ENCODE results near the gene CD68.
"Not testable (repeated sequence)": the region's sequence is repeated elsewhere in the genome, so short reads cannot be mapped to it uniquely, and the experiment has no call there.

Gene CD68

DNA sequence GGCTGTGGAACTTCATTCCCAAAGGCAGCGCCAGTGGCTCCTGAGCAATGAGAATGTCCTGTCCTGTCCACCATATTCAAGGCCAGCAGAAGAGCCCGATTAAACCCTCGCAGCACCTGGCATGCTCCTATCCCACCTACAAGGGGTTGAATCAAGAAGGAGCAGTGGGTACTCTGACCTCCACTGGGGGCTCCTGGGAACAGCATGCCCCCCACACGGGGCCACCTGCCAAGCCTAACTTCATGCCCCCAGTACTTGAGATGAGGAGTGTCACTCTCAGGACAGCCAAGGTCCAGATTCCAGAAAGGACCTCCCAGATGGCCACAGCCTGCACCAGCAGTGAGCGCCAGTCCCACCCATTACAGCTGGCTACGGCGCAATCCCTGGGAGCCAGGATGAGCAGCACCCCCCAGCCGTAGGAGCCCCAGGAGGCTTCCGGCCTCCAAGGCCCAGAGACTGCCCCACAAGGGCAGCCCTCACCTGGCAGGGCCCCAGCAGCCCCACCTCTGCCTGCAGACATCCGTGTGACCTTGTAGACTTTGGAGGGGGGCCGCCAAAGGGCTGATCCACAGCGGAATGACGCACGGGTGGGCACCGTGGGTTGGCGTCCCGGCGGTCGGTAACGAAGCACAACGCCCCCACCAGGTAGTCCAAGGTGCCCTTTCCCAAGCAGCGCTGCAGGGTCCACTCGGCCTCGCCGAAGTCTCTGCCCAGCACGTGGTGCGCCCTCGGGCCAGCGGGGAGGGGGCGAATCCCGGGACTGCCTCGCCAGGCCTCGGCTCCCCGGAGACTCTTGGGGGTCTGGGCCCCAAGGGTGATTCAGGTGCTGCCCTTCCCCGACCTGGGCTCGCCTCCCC lies 3.2 kb downstream of the CD68 start:
- DNase-seq = no peak

DNA sequence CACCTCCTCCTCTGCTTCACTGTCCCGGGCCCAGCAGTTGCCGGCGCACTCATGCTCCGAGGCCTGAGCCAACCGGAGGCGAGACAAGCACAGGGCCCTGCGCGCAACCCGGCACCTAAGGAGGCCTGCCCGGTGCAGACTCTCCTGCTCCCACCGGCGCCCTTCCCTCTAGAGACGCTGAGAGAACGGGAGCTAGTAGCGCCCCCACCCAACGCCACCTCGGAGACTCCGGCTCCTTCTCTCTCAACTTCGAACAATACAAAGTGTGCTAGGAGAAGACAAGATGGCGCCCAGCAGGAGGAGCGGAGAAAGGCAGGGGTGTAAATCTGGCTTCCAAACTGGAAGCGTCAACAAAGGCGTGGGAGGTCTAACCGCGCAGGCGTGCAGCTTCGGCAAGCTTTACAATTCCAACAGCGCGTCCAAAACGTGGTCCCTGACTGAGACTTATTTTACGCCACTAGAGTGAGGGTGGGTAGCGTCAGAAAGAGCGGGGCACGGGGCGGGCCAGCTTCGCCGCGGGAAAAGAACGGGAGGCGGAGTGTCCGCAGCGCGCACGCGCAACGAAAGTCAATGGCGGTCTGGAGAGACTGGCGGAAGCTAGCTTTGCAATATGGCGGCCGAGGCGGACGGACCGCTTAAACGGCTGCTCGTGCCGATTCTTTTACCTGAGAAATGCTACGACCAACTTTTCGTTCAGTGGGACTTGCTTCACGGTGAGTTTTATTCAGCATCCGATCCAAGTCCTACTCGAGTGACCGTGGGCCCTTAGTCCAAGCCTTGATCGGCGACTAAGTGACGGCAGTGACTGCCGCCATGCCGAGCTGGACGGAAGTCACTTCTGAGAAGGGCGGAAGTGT lies 4.0 kb downstream of the CD68 start, which contains the start of gene MPDU1:
MPDU1 (plus strand) TSS at position 600 of the 857 bp plus-strand sequence; CDS start at position 611, 11 bp downstream.
- DNase-seq = peak; percentile 98

DNA sequence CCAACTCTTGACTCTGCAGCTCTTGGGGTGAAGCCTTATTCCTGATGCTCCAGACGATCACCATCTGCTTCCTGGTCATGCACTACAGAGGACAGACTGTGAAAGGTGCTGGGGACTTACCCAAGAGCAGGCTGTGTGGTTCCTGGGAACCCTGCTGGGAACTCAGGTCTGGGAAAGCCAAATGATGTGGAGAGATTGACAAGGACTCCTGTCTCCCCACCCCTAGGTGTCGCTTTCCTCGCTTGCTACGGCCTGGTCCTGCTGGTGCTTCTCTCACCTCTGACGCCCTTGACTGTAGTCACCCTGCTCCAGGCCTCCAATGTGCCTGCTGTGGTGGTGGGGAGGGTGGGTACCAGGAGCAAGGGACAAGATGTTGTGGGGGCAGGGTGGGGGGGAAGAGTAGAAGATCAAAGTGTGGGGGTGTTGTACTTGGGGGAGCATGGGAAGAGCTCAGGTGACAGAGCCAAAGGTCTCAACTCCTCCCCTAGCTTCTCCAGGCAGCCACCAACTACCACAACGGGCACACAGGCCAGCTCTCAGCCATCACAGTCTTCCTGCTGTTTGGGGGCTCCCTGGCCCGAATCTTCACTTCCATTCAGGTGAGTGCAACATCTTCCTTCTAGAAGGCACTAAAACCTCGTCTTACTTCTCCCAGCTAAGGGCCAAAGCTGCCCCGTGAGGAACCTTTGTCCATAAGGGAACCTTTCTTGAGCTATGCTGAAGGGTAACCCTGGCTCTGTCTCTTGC lies 7.4 kb downstream of the CD68 start:
- DNase-seq = no peak

DNA sequence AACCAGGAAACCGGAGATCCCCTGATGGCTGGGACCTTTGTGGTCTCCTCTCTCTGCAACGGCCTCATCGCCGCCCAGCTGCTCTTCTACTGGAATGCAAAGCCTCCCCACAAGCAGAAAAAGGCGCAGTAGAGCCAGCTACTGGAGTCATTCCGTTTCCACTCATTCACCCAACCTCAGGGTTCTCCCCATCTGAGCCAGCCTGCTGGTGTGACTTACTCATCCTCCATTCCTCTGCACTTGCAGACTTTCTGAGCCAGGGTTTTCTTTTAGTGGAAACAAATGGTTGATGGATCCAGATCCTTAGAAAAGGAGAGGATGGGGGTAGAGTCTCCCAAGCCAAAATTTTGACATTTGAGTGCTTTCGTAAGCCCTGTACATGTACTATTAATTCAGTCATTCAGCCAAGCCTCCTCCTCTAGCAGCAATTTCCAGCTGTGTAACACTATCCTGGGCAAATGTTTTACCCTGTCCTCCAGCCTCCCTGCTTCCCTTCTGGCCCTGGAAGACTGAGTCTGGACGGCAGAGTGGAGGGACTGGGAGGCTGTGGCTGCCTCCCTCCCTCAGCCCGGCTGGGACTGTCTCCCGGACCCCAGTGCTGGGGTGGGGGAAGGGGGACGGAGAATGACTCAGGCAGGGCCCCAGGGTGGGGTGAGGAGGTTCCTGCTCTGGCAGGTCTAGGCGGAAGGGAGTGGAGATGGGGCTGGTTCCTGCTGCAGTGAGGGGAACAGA lies 8.1 kb downstream of the CD68 start:
- no peak for DNase-seq

DNA sequence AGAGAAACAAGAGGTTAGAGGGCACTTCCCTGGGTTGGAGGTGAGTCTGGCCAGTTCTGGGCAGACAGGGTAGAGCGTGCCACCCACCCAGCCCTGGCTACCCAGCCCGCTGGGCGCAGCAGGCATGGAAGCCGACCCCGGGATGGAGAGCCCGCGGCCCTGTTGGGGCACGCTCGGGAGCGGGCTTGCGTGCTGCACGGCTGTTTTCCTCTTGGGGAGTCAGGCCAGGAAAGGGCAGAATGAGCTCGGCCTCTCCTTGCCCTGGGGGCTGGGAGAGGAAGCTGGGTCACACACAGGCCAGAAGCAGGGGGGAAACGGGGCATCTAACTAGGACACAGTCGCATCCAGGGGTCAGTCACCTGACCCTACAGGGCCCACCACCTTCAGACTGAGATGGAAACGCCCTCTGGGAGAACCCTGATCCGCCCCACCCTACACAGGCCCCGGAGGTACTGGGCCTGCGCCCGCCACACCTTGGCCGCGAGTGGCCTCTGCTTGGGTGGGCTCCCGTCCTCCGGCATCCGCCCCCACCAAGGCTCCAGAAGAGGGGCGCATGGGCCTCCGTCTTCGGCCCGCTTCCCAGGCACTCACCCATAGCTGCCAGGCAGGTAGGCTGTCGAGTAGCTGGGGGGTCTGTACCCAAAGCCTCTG lies 9.2 kb downstream of the CD68 start:
- DNase-seq = no peak

DNA sequence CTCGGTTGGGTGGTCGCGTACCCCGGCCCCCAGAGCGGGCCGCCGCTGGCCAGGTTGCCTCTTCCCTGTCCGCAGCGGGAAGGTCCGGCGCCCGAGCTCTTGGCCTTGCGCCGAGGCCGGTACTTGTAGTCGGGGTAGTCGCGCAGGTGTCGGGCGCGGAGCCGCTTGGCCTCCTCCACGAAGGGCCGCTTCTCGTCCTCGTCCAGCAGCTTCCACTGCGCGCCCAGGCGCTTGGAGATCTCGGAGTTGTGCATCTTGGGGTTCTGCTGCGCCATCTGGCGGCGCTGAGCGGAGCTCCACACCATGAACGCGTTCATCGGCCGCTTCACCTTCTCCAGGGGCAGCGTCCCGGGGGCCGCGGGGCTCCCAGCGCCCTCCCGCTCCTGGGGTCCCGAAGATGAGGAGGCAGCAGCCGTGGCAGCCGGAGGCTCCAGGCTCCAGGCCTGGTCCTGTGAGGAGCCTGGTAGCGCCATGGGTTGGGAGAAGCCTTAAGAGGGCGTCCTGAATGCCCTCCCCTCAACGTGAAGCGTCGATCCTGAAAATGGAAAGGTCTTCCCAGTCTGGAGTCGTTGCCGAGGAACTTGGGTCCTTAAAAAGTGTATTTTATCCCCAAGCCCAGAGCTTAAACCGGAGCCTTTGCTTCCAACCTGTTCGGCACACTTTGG lies 9.9 kb downstream of the CD68 start:
- DNase-seq = peak; percentile 86

DNA sequence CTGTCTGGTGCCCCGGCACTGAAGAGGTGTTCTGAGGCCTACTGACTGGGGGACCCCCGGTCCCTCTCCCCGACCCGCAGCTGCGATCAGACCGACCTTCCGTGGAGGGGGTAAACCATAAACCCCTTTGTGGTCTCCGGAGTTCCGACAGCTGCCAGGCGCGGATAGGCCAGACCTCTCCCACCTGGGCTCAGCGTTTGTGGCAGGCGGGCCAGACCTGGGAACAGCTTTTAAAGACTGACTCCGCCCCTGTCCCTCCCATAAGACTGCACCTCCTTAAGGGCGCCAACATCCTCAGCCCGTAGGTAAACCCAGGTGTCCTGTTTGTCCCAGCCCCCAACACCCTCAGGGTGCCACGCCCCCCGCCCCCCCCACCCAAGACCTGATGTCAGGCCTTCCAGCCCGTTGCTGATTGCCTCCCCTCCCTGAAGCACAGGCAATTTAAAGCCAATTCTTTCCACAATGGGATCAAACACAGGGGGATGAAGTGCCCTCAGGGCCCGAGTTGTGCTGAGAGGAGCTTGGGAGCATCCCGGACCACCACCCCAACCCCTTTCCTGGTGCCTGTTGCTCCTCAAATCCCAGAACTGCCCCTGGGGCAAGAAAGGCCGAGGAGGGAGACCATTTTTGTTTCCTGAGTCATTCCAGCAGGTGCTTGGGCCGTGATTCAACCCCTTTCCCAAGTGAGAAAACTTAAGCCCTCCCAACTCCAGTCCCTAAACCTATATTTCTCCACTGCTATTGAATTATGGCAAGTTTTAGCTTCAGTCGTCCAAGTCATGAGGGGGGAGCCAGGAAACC lies 10.7 kb downstream of the CD68 start, which contains the start of gene SOX15:
SOX15 (minus strand) TSS at position 204 of the 801 bp plus-strand sequence. CDS start 418 bp downstream, outside the sequence.
- DNase-seq = no peak

DNA sequence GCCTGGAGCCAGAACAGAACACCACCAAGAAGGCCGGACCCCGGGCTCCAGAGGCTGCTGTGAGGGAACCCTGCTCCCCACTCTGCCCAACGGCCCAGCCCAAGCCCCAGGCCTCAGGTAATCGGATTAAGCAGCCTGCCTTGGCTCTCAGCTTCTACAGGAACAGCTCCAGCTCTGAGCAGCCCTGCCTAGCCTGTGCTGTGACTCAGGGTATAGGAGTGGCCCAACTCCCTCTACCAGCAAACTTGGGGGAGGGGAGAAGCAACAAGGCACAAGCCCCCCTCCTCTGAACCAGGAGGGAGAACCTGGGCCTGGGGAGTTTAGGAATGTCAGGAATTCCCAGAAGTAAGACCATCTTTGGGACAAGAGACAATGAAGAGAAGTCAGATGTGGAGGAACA lies 11.3 kb downstream of the CD68 start:
- DNase-seq = no peak

DNA sequence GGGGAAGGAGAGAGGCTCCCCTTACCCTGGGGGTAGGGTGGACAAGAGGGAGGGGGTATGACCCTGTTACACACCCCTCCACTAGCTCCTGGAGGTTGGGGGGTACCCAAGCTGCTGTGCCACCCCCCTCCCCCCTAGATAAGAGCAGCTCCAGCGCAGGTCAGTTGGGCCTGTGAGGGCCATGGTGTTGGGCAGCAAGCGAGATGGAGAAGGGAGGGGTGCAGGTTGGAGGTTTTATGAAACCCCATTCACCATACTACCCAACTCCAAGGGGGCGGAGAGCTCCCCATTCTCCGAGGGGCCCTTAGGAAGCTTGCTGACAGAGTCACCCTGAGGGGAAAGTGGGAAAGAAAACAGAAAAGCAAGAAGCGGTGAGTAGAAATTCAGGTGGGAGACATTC lies 12.2 kb downstream of the CD68 start:
- DNase-seq = no peak

DNA sequence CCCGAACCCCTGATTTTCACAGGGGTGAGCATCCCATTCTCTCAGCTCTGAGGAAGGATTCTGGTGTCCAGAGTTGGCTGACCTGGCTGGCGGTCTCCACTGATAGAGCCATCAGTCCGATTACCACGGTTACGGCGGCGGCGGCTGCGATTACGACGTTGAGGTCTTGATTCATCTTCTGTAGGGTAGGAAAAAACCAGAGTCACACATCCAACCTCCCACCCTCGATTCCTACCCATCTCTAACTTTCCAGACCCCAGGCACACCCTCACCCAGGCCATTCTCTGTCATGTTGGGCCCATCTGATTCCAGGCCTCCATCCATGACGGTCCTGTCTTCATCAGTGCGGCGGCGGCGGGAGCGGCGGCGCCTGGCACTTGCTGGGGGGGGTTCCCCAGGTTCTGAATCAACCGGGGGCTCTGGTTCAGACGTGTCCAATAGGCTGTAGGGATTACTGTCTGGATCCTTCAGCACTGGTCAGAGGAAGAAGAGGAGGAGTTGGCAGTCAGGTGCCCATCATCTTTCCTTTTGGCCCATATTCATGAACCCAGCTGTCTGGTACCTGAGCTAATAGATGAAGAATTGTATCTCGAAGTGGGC lies 13.1 kb downstream of the CD68 start:
- DNase-seq = no peak

DNA sequence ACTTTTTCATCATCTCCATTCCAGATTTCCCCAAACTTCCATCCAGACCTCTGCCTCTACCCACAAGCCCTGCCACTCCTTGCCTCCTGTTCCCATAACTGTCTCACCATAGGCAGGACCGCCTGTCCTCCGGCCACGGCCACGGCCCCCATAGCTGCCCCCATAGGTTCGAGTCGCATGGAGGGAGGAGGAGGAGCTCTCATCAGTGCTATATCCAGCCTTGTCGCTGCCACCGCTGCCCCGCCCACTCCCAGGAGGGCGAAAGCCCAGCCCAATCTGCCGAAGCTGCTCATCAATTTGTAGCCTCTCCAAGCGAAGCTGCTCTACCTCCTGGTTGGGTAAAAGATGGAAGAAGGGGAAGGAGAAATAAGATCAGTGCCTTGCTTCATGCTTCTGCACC lies 13.9 kb downstream of the CD68 start:
- DNase-seq = no peak

DNA sequence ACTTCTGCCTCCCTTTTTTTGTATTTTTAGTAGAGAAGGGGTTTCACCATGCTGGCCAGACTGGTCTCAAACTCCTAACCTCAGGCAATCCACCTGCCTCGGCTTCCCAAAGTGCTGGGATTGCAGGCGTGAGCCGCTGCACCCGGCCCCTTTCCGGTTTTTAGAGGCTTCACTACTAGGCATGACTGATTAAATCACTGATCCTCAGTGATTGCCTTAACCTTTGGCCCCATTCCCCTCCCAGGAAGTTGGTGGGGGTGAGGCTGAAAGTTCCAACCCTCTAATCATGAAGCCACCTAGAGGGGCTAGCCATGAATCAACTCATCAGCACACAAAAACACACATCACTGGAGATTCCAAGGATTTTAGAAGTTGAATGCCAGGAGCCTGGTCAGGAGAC lies 18.1 kb downstream of the CD68 start:
- not testable (repeated sequence) for DNase-seq

DNA sequence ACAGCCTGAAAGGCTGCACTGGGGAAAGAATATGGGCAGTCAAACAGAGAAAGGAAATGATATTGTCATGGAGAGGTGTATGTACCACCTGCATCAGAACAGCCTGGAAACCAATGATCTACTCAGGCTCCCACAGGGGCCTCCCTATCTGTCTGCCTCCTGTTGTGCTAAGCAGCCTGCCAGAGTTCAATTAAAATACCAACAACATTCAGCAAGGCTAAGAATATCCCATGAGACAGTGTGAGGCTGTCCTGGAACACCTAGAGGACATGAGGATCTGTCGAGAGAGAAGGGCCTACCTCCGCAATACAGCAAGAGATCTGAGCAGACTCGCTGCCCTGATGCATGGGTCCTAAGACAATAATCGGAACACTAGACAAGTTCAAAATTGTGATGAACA lies 26.8 kb downstream of the CD68 start:
- DNase-seq = no peak

DNA sequence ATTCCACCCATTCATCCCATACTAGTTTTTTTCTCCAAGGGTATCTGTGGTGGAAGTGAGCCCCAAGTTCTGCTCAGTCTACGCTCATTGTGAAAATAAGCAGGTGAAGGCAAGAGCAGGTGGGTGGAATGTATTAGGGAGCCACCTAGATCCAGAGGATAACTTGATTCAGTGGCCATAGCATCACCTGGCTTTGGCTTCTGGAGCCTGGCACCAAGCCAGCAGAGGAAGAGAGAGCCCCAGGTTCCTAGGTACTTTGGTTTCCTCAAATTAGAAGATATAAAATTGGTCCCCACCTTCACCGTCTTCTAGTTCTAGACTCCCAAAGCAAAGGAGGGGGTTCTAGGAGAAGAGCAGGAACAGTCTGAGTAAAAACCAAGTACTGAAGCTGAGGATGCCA lies 31.2 kb downstream of the CD68 start:
- no peak for DNase-seq

DNA sequence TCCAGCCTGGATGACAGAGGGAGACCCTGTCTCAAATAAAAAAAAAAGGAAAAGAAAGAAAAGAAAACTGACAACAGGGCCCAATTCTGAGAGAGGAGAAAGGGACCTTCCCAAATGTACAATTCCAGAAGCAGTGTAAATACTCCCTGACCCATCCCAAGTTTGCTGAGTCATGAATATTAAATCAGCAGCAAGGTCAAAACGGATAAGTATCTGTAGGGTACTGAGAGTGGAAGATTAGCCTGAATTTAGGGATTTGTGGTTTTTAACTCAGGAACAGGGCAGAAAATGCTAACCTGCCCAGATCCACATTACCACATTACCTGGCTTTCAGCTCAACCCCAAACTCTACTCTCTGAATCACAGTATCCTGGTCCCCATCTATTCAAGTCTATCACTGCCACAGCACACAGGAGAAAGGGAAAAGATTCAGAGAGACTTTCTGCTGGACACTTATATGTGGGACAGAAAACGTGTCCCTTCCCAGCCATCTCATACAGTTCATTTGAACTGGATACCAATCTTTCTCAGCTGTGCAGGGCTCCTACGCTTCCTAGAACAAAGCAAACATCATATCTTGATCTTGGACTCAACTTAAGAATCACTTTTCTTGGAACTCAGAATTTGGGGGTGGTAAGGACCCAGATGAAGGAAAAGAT lies 32.3 kb downstream of the CD68 start:
- no peak for DNase-seq

DNA sequence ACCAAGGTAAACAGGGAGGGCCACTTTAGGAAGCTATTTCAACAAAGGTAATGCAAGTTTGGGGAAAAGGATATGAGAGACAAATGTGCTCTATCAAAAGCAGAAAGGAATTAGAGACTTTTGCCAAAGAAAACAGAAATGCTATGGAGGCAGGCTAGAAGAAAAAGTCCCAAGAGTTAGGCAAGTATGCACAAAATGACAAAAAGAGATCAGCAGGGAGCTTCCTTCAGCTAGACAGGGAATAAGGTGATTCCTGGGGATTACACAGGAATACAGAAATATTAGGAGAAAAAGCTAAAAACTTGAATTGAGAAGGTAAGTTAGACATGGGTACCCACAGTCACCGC lies 32.8 kb downstream of the CD68 start:
- no peak for DNase-seq

DNA sequence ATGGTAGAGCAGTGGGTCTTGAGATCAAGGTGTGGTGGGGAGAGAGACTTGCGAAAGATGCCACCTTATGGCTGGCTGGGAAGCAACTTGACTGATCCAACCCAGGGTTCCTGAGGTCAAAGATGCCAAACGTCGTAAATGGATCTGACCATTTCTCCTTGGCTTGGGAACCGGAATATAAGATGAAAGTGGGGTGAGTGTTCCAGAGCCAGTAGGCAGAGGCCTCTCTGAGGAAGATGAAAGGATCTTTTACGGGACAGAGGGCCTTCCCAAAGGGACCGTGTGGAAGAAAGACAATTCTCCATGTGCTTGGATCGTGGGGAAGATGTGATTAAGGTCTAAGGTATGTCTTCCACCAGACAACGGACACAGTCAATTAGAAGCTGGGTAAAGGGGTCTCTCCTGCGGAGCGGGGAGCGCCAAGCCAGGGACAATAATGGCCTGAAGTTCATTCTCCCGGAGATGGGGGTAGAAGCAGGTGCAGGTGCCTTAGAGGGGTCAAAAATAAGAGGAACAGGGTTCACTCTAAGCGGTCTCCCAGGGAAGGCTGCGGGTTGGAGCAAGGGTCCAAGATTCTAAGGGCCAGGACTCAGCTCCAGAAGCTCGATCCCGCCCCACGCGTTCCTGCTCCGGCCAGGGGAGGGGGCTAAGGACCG lies 34.5 kb downstream of the CD68 start:
- no peak for DNase-seq

DNA sequence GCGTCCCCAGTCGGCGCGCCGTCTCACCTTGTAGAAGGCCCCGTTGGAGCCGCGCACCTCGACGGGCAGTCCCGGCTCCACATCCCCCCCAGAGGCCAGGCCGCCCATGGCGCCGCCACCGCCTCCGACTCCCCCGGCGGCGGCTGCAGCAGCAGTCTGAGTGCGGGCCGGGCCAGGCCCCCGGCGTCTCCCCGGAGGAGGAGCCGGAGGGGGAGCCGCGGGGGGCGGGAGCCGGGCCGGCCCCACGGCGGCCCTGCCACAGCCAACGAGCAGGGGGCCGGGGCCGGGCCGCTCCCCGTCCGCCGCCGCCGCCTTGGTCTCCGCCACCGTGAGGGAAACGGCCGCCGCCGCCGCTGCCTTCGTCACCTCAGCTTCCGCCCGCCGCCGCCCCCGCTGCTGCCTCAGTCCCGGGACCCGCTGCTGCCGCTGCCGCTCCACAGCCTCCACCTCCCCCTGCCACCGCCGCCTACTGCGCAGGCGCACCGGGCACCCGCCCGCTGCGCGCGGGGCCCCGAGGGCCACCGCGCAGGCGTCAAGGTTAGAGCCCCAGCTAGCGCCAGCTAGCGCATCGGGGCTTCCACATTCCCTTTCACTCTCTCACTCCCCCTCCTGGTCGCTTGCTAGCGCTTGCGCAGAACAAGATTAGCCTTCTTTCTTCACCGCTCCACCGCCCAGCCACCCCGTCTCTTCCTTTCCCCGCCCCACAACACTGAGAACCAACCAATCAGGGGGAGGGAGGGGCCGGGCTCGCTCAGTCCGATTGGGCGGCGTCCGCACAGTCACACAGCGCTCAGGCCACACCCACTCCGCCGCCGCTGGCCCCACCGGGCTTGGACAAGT lies 35.2 kb downstream of the CD68 start, which contains the start of gene FXR2:
FXR2 (minus strand) TSS at position 473 of the 840 bp plus-strand sequence; CDS start at position 108, 365 bp downstream.
- DNase-seq = peak; percentile 100
